Subcutaneous adipose tissue (tissue), 4 donors: ENCODE measurements around the gene DSC1. TPM values are rescaled to one million over a fixed set of nuclear protein-coding genes. Genes with fewer than 3 reads are reported as not detected.

Experiments used
- total RNA-seq, 4 donors: library from RNA; depleted of rRNA; stranded (reverse); fragments of >200 nt; gene quantifications; one replicate each; pipeline ENCODE4 v1.1.0, GENCODE V29; 2016
- TF ChIP-seq, protein P1 (sequence below): fragments of 450-650 bp; IDR thresholded peaks from one replicate; pipeline ENCODE4 v1.5.1; 2016; ENCODE audit warnings: low read depth, mild to moderate bottlenecking, control low read depth, antibody characterized with exemption, moderate library complexity

The DSC1 gene
- total RNA-seq, 4 donors from 2014 or later, result not detected

DNA sequence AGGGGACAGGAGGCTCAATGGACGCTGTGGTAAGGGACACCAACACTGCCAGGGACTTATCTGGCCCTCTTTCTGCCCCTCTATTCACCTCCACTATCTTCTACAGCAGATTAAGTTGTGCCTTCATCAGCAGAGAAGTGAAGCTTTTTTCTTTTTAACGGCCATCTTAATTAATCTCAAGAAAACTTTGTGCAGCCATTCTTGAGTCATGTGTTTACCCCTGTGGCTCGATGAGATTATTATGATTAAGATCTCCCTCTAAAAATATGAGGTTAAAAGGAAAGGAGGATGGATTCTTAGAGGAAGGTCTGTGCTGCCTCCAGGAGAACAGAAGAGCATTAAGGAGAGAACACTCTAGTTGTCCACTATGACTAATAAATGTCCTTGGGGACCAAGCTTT lies 32.4 kb upstream of the DSC1 start:
- TF ChIP-seq, protein P1, sequence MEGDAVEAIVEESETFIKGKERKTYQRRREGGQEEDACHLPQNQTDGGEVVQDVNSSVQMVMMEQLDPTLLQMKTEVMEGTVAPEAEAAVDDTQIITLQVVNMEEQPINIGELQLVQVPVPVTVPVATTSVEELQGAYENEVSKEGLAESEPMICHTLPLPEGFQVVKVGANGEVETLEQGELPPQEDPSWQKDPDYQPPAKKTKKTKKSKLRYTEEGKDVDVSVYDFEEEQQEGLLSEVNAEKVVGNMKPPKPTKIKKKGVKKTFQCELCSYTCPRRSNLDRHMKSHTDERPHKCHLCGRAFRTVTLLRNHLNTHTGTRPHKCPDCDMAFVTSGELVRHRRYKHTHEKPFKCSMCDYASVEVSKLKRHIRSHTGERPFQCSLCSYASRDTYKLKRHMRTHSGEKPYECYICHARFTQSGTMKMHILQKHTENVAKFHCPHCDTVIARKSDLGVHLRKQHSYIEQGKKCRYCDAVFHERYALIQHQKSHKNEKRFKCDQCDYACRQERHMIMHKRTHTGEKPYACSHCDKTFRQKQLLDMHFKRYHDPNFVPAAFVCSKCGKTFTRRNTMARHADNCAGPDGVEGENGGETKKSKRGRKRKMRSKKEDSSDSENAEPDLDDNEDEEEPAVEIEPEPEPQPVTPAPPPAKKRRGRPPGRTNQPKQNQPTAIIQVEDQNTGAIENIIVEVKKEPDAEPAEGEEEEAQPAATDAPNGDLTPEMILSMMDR, result no peak

DNA sequence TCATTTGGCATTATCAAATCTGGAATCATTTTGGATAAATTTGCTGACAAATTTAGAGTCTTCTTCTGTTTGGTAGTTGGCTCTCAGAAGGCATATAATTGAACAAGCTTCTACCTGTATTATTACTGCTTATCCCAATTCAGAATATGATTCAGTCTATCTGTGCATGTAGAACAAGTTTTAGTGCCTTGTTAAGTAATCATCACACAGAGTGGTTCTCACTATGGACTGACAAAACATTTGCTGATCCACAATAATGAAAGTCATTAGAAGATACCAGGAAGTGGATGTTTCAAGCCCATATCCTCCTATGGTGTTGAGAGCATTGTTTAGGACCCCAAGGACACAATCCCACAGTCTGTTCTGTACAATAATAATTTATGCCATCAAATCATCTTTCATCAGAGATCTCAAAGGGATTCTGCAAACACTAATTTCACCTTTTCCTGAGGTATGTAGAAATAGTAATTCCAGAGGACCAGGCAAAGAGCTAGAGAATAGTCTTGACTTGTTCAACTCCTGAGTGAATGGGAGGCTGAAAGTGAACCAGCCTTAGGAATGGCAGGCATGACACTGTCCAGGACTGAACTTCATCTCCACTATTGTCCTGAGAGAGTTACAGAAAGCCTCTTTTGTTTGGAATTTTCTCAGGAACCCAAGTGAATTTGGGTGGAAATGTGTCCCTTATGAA lies 29.6 kb upstream of the DSC1 start:
- TF ChIP-seq, protein P1, result no peak

DNA sequence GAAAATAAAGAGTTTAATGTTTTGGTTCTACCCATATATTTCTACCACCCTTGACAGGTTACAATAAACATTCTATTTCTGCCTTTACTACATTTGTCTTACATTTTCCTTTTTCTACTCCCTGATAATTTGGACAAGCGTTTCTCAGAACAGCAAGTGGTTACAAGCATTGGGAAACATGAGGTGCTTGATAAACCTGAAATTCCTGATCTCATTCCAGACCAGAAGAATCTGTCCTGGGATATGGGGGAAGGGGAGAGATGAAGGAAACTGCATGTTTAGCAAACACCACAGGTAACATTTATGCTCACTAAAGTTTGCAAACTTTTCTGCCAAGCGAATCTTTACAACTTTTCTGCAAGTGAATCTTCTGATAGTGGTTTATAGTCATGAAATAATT lies 28.3 kb upstream of the DSC1 start:
- TF ChIP-seq, protein P1, result no peak

DNA sequence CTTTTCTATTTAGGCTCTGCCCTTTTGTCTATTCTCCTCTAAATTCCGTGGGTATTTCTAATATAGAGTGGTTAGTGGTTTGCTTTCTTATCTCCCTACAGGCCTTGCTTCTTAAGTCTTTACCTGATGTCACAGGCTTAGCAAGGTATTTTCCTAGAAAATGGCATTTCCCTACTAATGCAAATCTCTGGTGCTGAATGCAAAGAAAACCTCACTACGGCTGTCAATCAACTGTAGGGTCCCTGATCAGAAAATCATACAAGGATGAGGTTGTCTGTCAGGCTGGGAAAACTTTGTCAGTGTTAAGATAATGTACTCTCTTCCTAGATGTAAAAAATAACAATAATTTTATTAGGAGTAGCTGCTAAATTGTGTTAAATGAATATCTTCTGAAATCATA lies 27.1 kb upstream of the DSC1 start:
- TF ChIP-seq, protein P1, result no peak

DNA sequence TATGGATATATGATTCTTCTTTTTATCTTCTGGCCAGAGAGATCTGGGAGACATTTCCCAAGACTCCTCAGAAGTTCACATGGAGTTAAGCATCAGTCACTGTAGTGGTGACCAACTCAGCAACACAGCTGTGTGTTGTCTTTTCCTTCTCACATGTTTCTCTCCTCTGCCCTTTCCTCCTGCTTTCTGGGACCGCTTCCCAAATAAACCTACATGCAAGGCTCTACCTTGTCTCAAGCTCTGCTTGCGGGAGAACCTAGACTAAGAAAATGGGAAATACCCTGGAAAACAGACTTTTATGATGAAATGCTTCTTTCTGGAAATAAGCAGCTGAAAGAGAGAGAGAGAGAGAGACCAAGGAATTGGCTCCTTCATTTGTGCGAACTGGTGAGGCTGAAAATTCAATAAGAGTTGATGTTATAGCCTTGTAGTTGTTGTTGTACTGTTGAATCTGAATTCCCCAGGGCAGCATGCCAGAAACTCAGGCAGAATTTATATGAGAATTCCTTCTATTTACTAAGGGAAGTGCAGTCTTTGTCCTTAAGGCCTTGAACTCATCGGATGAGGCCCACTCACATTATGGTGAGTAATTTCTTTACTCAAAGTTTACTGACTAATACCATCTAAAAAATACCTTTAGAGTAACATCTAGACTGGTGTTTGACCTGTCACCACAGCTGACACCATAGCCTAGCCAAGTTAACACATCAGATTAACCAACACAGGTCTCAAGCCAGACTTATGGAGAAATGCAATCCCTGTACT lies 22.7 kb upstream of the DSC1 start:
- TF ChIP-seq, protein P1, result no peak

DNA sequence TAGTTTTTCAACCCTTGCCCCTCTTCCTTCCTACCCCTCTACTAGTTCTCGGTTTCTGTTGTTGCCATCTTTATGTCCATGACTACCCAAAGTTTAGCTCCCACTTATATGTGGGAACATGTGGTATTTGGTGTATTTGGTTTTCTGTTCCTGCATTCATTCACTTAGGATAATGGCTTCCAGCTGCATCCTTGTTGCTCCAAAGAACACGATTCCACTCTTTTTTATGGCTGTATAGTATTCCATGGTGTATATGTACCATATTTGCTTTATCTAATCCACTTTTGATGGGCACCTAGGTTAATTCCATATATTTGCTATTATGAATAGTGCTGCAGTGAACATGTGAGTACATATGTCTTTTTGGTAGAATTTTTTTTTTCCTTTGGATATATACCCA lies 20.6 kb upstream of the DSC1 start:
- TF ChIP-seq, protein P1, result no peak

DNA sequence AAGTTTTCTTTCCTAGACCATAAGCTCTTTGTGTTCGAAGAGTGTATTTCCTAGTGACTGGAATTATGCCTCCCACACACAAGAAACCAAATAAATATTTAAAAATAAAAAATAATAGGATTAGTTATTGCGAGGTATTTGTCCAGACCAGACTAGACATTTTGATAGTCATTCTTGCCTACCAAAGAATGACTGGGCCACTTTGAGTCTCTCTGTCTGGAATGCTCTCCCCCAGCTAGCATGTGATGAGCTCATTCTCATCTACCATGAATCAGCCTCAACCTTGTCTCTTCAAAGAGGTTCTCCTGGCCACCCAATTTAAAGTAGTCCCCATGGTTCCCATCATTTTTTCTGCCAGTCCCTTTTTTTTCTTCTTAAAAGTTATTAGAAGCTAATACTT lies 13.9 kb upstream of the DSC1 start:
- TF ChIP-seq, protein P1, result no peak
